ENCODE measurements around the gene SERPINA1. TPM values are rescaled to one million over a fixed set of nuclear protein-coding genes. Genes with fewer than 3 reads are reported as not detected.
A peak's percentile ranks its signal among the peaks of the same experiment; 100 is the strongest.

Gene SERPINA1
- total RNA-seq, 1 donor from 2014 or later: 994 TPM

GRCh38 chr14:94368243-94368590 is 20.2 kb downstream of the SERPINA1 start:
- TF ChIP-seq CTCF (IDR thresholded peaks at IDR 0.05): no peak
- ATAC-seq: no peak
- intact Hi-C loops (cut with DNase I): no loop called here
- no peaks in the 10 kb centered on the region for H3K9me3 ChIP-seq
- no peak overlapping the region for H3K27ac ChIP-seq
- H3K36me3 ChIP-seq: no peaks in the 10 kb centered on the region
- H3K4me3 ChIP-seq: no peak overlapping the region
- no peak for DNase-seq
- no peaks in the 10 kb centered on the region for H3K27me3 ChIP-seq (ENCODE audit: low read depth)
- no peaks in the 10 kb centered on the region for H3K4me1 ChIP-seq

GRCh38 chr14:94367347-94368242 is 20.8 kb downstream of the SERPINA1 start:
- Histone ChIP-seq H3K4me3 (no peak overlapping the region), H3K27ac (no peak overlapping the region), H3K4me1 (no peaks in the 10 kb centered on the region), H3K27me3 (ENCODE audit: low read depth) (no peaks in the 10 kb centered on the region), H3K9me3 (no peaks in the 10 kb centered on the region), H3K36me3 (no peaks in the 10 kb centered on the region)
- TF ChIP-seq CTCF (IDR thresholded peaks at IDR 0.05): no peak
- intact Hi-C loops (cut with DNase I): no loop called here
- DNase-seq (no peak), ATAC-seq (peak in 1 of 2 donors; percentile 40)

- ATAC-seq: no peak
- no peak for DNase-seq
- no peak within 1 kb of the TSS for H3K27ac ChIP-seq
- H3K36me3 ChIP-seq: no peaks in the 10 kb centered on the region
- H3K4me1 ChIP-seq: no peaks in the 10 kb centered on the region
- TF ChIP-seq CTCF (IDR thresholded peaks at IDR 0.05): no peak
- H3K27me3 ChIP-seq (ENCODE audit: low read depth): no peaks in the 10 kb centered on the region
- H3K9me3 ChIP-seq: no peaks in the 10 kb centered on the region
- intact Hi-C loops (cut with DNase I): no loop called here
- no peak within 1 kb of the TSS for H3K4me3 ChIP-seq
Observed at GRCh38 chr14:94366146-94366915, 22.1 kb downstream of the SERPINA1 start, which contains the start of gene SERPINA2. Gene SERPINA2 (minus strand): TSS chr14:94366698.

GRCh38 chr14:94365624-94366023 is 22.8 kb downstream of the SERPINA1 start:
- DNase-seq (no peak), ATAC-seq (no peak)
- no peaks in the 10 kb centered on the region for H3K9me3 ChIP-seq
- no peak overlapping the region for H3K4me3 ChIP-seq
- intact Hi-C loops (cut with DNase I): no loop called here
- H3K27me3 ChIP-seq (ENCODE audit: low read depth): no peaks in the 10 kb centered on the region
- H3K36me3 ChIP-seq: no peaks in the 10 kb centered on the region
- no peak for TF ChIP-seq CTCF (IDR thresholded peaks at IDR 0.05)
- H3K4me1 ChIP-seq: no peaks in the 10 kb centered on the region
- H3K27ac ChIP-seq: no peak overlapping the region

GRCh38 chr14:94364964-94365363 is 23.4 kb downstream of the SERPINA1 start:
- DNase-seq (no peak), ATAC-seq (no peak)
- Histone ChIP-seq H3K4me3 (no peak overlapping the region), H3K4me1 (no peaks in the 10 kb centered on the region), H3K36me3 (no peaks in the 10 kb centered on the region), H3K27ac (no peak overlapping the region), H3K9me3 (no peaks in the 10 kb centered on the region), H3K27me3 (ENCODE audit: low read depth) (no peaks in the 10 kb centered on the region)
- intact Hi-C loops (cut with DNase I): no loop called here
- TF ChIP-seq CTCF (IDR thresholded peaks at IDR 0.05): no peak

All from lower lobe of right lung (tissue), 2 donors.